K562 (cell line): ENCODE data around the gene RPTOR.

ENCODE experiments used
- C11orf30 ChIP-seq: fragments of 450-650 bp; IDR thresholded peaks from 2 replicates; pipeline ENCODE4 v1.6.1; 2016; ENCODE audit warnings: low read depth, mild to moderate bottlenecking
- CBX1 ChIP-seq: sonication (generic); IDR thresholded peaks from 2 replicates; pipeline ENCODE4 v1.6.1; 2016; ENCODE audit warnings: antibody characterized with exemption, low read depth, mild to moderate bottlenecking
- CTCF ChIP-seq, 3 experiments: IDR thresholded peaks in 2 of 3; conservative IDR thresholded peaks in 1 of 3; 2 replicates each; pipeline ENCODE4 v1.5.1; 2011 to 2012; ENCODE audit warnings: low read length in 3 of 3, mild to moderate bottlenecking in 3 of 3, control low read depth in 2 of 3, improper control_type of control experiment in 1 of 3, inconsistent platforms in 1 of 3, low read depth in 1 of 3, mixed read lengths in 1 of 3, moderate library complexity in 1 of 3; ENCODE audit not compliant: insufficient read depth in 2 of 3
- MEIS2 ChIP-seq: fragments of 450-650 bp; IDR thresholded peaks from 2 replicates; pipeline ENCODE4 v1.6.1; 2014; ENCODE audit warnings: mild to moderate bottlenecking; ENCODE audit not compliant: partially characterized antibody
- RBFOX2 ChIP-seq: fragments of 200-400 bp; formaldehyde crosslinking; IDR thresholded peaks from 2 replicates; pipeline ENCODE4 v1.6.1; 2017; ENCODE audit warnings: low read depth, mild to moderate bottlenecking, low read length, moderate library complexity
- SAP30 ChIP-seq: fragments of 200-600 bp; sonication (generic); IDR thresholded peaks from 2 replicates; pipeline ENCODE4 v1.6.1; 2012; ENCODE audit warnings: borderline replicate concordance, low read depth, mild to moderate bottlenecking, moderate library complexity, low read length, control low read depth, inconsistent platforms; ENCODE audit not compliant: insufficient read depth, poor library complexity, severe bottlenecking

GRCh38 chr17:80785477-80786178, 241.0 kb downstream of the RPTOR start:
- TF ChIP-seq CBX1 (no peak), SAP30 (no peak), C11orf30 (no peak), MEIS2 (no peak), CTCF (IDR thresholded peaks at IDR 0.05 in 2 of 3, conservative IDR thresholded peaks at IDR 0.05 in 1 of 3; ENCODE audit: insufficient read depth in 2 of 3, low read depth in 1 of 3, low read length in 3 of 3) (no peak), RBFOX2 (no peak)
